Panc1 (cell line): ENCODE results near the gene ARF4. TPM values are rescaled to one million over a fixed set of nuclear protein-coding genes. Genes with fewer than 3 reads are reported as not detected.

ENCODE experiments used
- ATAC-seq: fragments of 200-7000 bp; cut with Tn5 transposase; 2 replicates; pipeline ENCODE4 v1.9.1; 2020; ENCODE audit warnings: mild to moderate bottlenecking, moderate library complexity
- BruUV-seq: library from RNA; stranded (reverse); fragments of 400-500 nt; replicated peaks from 2 replicates; lab custom pipeline; 2021; lab: Mats Ljungman, UMichigan
- CTCF ChIA-PET: fragments of 300-600 bp; sonication (Branson Sonifier 250); formaldehyde crosslinking; loops from one replicate; lab custom pipeline; 2022; ENCODE audit warnings: antibody characterized with exemption; lab: Charles Lee
- POLR2A ChIA-PET: fragments of 300-600 bp; sonication (Branson Sonifier 250); formaldehyde crosslinking; loops from one replicate; lab custom pipeline; 2022; ENCODE audit warnings: antibody characterized with exemption; lab: Charles Lee
- DNase-seq: peaks from one replicate; pipeline ENCODE4 v3.0.0-alpha.2; 2010; ENCODE audit warnings: low read depth, low spot score
- H3K27ac ChIP-seq: 2 replicates; pipeline ENCODE4 v1.5.1; 2011; ENCODE audit warnings: mild to moderate bottlenecking, low read length, inconsistent platforms
- H3K27me3 ChIP-seq: fragments of 200-500 bp; sonication (Bioruptor generic); 2 replicates; pipeline ENCODE4 v1.6.0; 2014; ENCODE audit warnings: low read length, inconsistent platforms; ENCODE audit not compliant: control insufficient read depth, insufficient read depth
- H3K36me3 ChIP-seq: fragments of 200-500 bp; sonication (Bioruptor generic); 2 replicates; pipeline ENCODE4 v1.5.1; 2014; ENCODE audit warnings: inconsistent platforms, mild to moderate bottlenecking, low read length, moderate library complexity; ENCODE audit not compliant: control insufficient read depth, insufficient read depth
- H3K4me1 ChIP-seq: 2 replicates; pipeline ENCODE4 v1.5.1; 2011; ENCODE audit warnings: inconsistent platforms, mild to moderate bottlenecking, low read length, moderate library complexity; ENCODE audit not compliant: control insufficient read depth, insufficient read depth
- H3K4me3 ChIP-seq, 2 experiments: 2 replicates each; pipeline ENCODE4 v1.5.1; 2011 to 2012; ENCODE audit warnings: low read depth in 2 of 2, low read length in 2 of 2, mild to moderate bottlenecking in 2 of 2, inconsistent platforms in 1 of 2, moderate library complexity in 1 of 2
- H3K9me3 ChIP-seq: fragments of 200-500 bp; sonication (Bioruptor generic); 2 replicates; pipeline ENCODE4 v1.5.1; 2014; ENCODE audit warnings: low read depth, mild to moderate bottlenecking, inconsistent platforms, low read length, moderate library complexity; ENCODE audit not compliant: control insufficient read depth, insufficient read depth
- CTCF ChIP-seq: fragments of 450-650 bp; IDR thresholded peaks from 2 replicates; pipeline ENCODE4 v1.5.1; 2017; ENCODE audit warnings: mild to moderate bottlenecking
- POLR2AphosphoS5 ChIP-seq: IDR thresholded peaks from 2 replicates; pipeline ENCODE4 v1.6.1; 2012; ENCODE audit warnings: mild to moderate bottlenecking, low read depth, low read length, moderate library complexity
- SIN3A ChIP-seq: IDR thresholded peaks from 2 replicates; pipeline ENCODE4 v1.6.1; 2012; ENCODE audit warnings: low read depth, mild to moderate bottlenecking, low read length, moderate library complexity, borderline replicate concordance; ENCODE audit not compliant: insufficient read depth
- TCF7L2 ChIP-seq: IDR thresholded peaks from 2 replicates; pipeline ENCODE4 v1.6.1; 2011; ENCODE audit warnings: mild to moderate bottlenecking, low read depth, low read length, inconsistent platforms
- in situ Hi-C: cut with HindIII; loops from 2 replicates; pipeline ENCODE4 v1.10.0; 2016; ENCODE audit warnings: low sequenced_read_pairs, low pct_unique_long_range_greater_than_20kb
- intact Hi-C: fragments of 100-400 bp; cut with micrococcal nuclease; formaldehyde crosslinking; loops from one replicate; pipeline ENCODE4 v1.10.0; 2022; ENCODE audit not compliant: unreplicated experiment
- total RNA-seq: library from RNA; stranded (reverse); gene quantifications from one replicate; pipeline ENCODE4 v1.2.1, GENCODE V29; 2021; ENCODE audit not compliant: unreplicated experiment
- TF ChIP-seq, protein P1 (sequence below), 2 experiments: IDR thresholded peaks; 2 replicates each; pipeline ENCODE4 v1.6.1; 2011 to 2012; ENCODE audit warnings: low read depth in 2 of 2, control low read depth in 1 of 2, low read length in 1 of 2, mild to moderate bottlenecking in 1 of 2, moderate library complexity in 1 of 2; ENCODE audit not compliant: insufficient read depth in 1 of 2

The ARF4 gene
- total RNA-seq, 1 experiment from 2014 or later: 126 TPM

- DNase-seq (no peak), ATAC-seq (no peak)
- Histone ChIP-seq H3K9me3 (no peaks in the 10 kb centered on the region), H3K27ac (no peak overlapping the region), H3K27me3 (no peaks in the 10 kb centered on the region), H3K4me1 (no peaks in the 10 kb centered on the region), H3K4me3 (no peak overlapping the region), H3K36me3 (peaks cover 14% of the 10 kb centered on the region; the same call in 1 of the 2 replicates)
- TF ChIP-seq CTCF (no peak), TCF7L2 (no peak), SIN3A (no peak), POLR2AphosphoS5 (no peak)
- TF ChIP-seq, protein P1, sequence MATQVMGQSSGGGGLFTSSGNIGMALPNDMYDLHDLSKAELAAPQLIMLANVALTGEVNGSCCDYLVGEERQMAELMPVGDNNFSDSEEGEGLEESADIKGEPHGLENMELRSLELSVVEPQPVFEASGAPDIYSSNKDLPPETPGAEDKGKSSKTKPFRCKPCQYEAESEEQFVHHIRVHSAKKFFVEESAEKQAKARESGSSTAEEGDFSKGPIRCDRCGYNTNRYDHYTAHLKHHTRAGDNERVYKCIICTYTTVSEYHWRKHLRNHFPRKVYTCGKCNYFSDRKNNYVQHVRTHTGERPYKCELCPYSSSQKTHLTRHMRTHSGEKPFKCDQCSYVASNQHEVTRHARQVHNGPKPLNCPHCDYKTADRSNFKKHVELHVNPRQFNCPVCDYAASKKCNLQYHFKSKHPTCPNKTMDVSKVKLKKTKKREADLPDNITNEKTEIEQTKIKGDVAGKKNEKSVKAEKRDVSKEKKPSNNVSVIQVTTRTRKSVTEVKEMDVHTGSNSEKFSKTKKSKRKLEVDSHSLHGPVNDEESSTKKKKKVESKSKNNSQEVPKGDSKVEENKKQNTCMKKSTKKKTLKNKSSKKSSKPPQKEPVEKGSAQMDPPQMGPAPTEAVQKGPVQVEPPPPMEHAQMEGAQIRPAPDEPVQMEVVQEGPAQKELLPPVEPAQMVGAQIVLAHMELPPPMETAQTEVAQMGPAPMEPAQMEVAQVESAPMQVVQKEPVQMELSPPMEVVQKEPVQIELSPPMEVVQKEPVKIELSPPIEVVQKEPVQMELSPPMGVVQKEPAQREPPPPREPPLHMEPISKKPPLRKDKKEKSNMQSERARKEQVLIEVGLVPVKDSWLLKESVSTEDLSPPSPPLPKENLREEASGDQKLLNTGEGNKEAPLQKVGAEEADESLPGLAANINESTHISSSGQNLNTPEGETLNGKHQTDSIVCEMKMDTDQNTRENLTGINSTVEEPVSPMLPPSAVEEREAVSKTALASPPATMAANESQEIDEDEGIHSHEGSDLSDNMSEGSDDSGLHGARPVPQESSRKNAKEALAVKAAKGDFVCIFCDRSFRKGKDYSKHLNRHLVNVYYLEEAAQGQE (IDR thresholded peaks at IDR 0.05; ENCODE audit: insufficient read depth in 1 of 2, low read depth in 2 of 2, low read length in 1 of 2): no peak
- no TSS peak for BruUV-seq
- in situ Hi-C loops (no loop called here), intact Hi-C loops (no loop called here)
- ChIA-PET POLR2A (no interaction called here), CTCF (interaction anchor here (0.6 kb wide), 3 partner anchors 13 to 710 kb away, joined by 3 to 4 read pairs (median 3); no protein-coding TSS in a partner anchor)
Observed at GRCh38 chr3:57575966-57576626, 21.0 kb downstream of the ARF4 start.

GRCh38 chr3:57572096-57572495, 25.0 kb downstream of the ARF4 start:
- Histone ChIP-seq H3K9me3 (no peaks in the 10 kb centered on the region), H3K4me1 (no peaks in the 10 kb centered on the region), H3K4me3 (no peak overlapping the region), H3K36me3 (peaks cover 17% of the 10 kb centered on the region; the same call in 1 of the 2 replicates), H3K27ac (no peak overlapping the region), H3K27me3 (no peaks in the 10 kb centered on the region)
- ChIA-PET CTCF (no interaction called here), POLR2A (interaction anchor here (0.5 kb wide), 1 partner anchor 117 kb away, joined by 3 read pairs; no protein-coding TSS in a partner anchor)
- TF ChIP-seq POLR2AphosphoS5 (no peak), TCF7L2 (no peak), CTCF (no peak), SIN3A (no peak)
- TF ChIP-seq, protein P1 (IDR thresholded peaks at IDR 0.05; ENCODE audit: insufficient read depth in 1 of 2, low read depth in 2 of 2, low read length in 1 of 2): no peak
- no TSS peak for BruUV-seq
- in situ Hi-C loops: no loop called here
- DNase-seq (no peak), ATAC-seq (no peak)
- intact Hi-C loops: no loop called here
